GM12878 (cell line): ENCODE results near the gene SNX22. TPM values are rescaled to one million over a fixed set of nuclear protein-coding genes. Genes with fewer than 3 reads are reported as not detected.
"Not testable (repeated sequence)": the region's sequence is repeated elsewhere in the genome, so short reads cannot be mapped to it uniquely, and the experiment has no call there.

Experiments
- ATAC-seq: fragments of 200-7000 bp; cut with Tn5 transposase; 3 replicates; pipeline ENCODE4 v1.9.1; 2020; ENCODE audit warnings: mild to moderate bottlenecking, moderate library complexity
- BruUV-seq: library from RNA; stranded (reverse); fragments of 400-500 nt; replicated peaks from 2 replicates; lab custom pipeline; 2021; lab: Mats Ljungman, UMichigan
- CTCF ChIA-PET: fragments of 300-600 bp; sonication (Branson Sonifier 250); formaldehyde crosslinking; extraction: SDS; loops from one replicate; lab custom pipeline; 2021; ENCODE audit warnings: inconsistent platforms; lab: Yijun Ruan, JAX
- POLR2A ChIA-PET: fragments of 350-600 bp; formaldehyde crosslinking; extraction: SDS; loops from one replicate; lab custom pipeline; 2021; ENCODE audit warnings: inconsistent platforms; lab: Charles Lee
- RAD21 ChIA-PET: fragments of 300-600 bp; sonication (Branson Sonifier 250); formaldehyde crosslinking; loops from one replicate; lab custom pipeline; 2023; ENCODE audit warnings: antibody characterized with exemption; ENCODE audit not compliant: unreplicated experiment; lab: Charles Lee
- SMC1A ChIA-PET: fragments of 300-600 bp; sonication (Branson Sonifier 250); formaldehyde crosslinking; loops from one replicate; lab custom pipeline; 2023; ENCODE audit not compliant: unreplicated experiment, uncharacterized antibody; lab: Charles Lee
- DNase-seq: peaks from one replicate; pipeline ENCODE4 v3.0.0-alpha.2; 2011; ENCODE audit warnings: low read depth, low spot score
- FAIRE-seq: peaks from 3 replicates; lab custom pipeline; 2011; peaks lifted over from hg19 to GRCh38; lab: Jason Lieb, UNC
- H2AFZ ChIP-seq: 2 replicates; pipeline ENCODE4 v1.6.0; 2011; ENCODE audit warnings: low read depth, low read length, control low read depth; ENCODE audit not compliant: control insufficient read depth
- H3K27ac ChIP-seq: 2 replicates; pipeline ENCODE4 v1.5.1; 2011; ENCODE audit warnings: control low read depth; ENCODE audit not compliant: control insufficient read depth, insufficient read depth
- H3K27me3 ChIP-seq, 2 experiments: replicated peaks in 1 of 2; 2 replicates each; pipeline versions ENCODE4 v1.6.0 to v1.6.1; 2011; ENCODE audit warnings: low read length in 1 of 2; ENCODE audit not compliant: control insufficient read depth in 2 of 2, insufficient read depth in 2 of 2
- H3K36me3 ChIP-seq, 2 experiments: 2 replicates each; pipeline ENCODE4 v1.5.1; 2011; ENCODE audit warnings: low read length in 1 of 2; ENCODE audit not compliant: control insufficient read depth in 2 of 2, insufficient read depth in 2 of 2
- H3K4me1 ChIP-seq: 2 replicates; pipeline ENCODE4 v1.6.1; 2011; ENCODE audit warnings: mild to moderate bottlenecking, low read length, moderate library complexity, mixed read lengths; ENCODE audit not compliant: control insufficient read depth, insufficient read depth
- H3K4me2 ChIP-seq: 2 replicates; pipeline ENCODE4 v1.6.0; 2011; ENCODE audit warnings: control low read depth; ENCODE audit not compliant: control insufficient read depth, insufficient read depth
- H3K4me3 ChIP-seq: fragments of 200-600 bp; sonication (generic); 2 replicates; pipeline ENCODE4 v1.5.1; 2016
- H3K79me2 ChIP-seq: 2 replicates; pipeline ENCODE4 v1.6.0; 2011; ENCODE audit warnings: low read length; ENCODE audit not compliant: control insufficient read depth, insufficient read depth
- H3K9ac ChIP-seq: 2 replicates; pipeline ENCODE4 v1.8.0; 2011; ENCODE audit warnings: low read length, control low read depth, mixed read lengths; ENCODE audit not compliant: control insufficient read depth, insufficient read depth
- H3K9me3 ChIP-seq: replicated peaks from 3 replicates; pipeline ENCODE4 v1.5.1; 2011; ENCODE audit warnings: mild to moderate bottlenecking, low read length; ENCODE audit not compliant: control insufficient read depth, insufficient read depth
- H4K20me1 ChIP-seq: 2 replicates; pipeline ENCODE4 v1.6.0; 2011; ENCODE audit not compliant: control insufficient read depth, insufficient read depth
- EZH2 ChIP-seq: IDR thresholded peaks from 2 replicates; pipeline ENCODE4 v1.6.1; 2012; ENCODE audit warnings: low read depth, mild to moderate bottlenecking, control low read depth, inconsistent platforms, low read length, borderline replicate concordance; ENCODE audit not compliant: control insufficient read depth
- MEF2B ChIP-seq: fragments of 450-650 bp; IDR thresholded peaks from 2 replicates; pipeline ENCODE4 v1.6.1; 2018; ENCODE audit warnings: mild to moderate bottlenecking, moderate library complexity; ENCODE audit not compliant: partially characterized antibody, poor library complexity, severe bottlenecking
- NFXL1 ChIP-seq: fragments of 450-650 bp; IDR thresholded peaks from 2 replicates; pipeline ENCODE4 v1.6.1; 2017; ENCODE audit warnings: antibody characterized with exemption, mild to moderate bottlenecking, borderline replicate concordance
- WGBS: methylation state at CpG from one replicate; pipeline ENCODE4 v1.1.6; 2016; ENCODE audit warnings: low lambda C conversion rate; ENCODE audit not compliant: insufficient replicate concordance, insufficient coverage; ENCODE audit errors: missing lambda C conversion rate; 5-methylcytosine and 5-hydroxymethylcytosine counted together
- in situ Hi-C: fragments of 300-500 bp; cut with MboI; formaldehyde crosslinking; loops from 9 replicates; pipeline ENCODE4 v1.14.3; 2018; ENCODE audit warnings: mixed read lengths
- intact Hi-C: fragments of 100-400 bp; cut with micrococcal nuclease; formaldehyde crosslinking; loops from one replicate; pipeline ENCODE4 v1.14.2; 2022; ENCODE audit not compliant: unreplicated experiment
- polyA plus RNA-seq, 11 experiments: library from polyadenylated mRNA; depleted of rRNA in 4 of 11; unstranded in 6 of 11; stranded (reverse) in 5 of 11; fragments of >200 nt; fragmentation: Nextera tagmentation in 4 of 11; fragmentation: Illumina TruSeq in 1 of 11; extraction: Ambion mirVana in 4 of 11; extraction: Trizol in 1 of 11; gene quantifications; 1 replicate in 1 of 11; 2 replicates in 10 of 11; pipeline versions ENCODE4 v1.2.1 to v1.2.3, GENCODE V29; 2011 to 2016; ENCODE audit warnings: inconsistent platforms in 2 of 11, missing spikeins in 2 of 11, low read depth in 1 of 11
- total RNA-seq, 4 experiments: library from RNA; depleted of rRNA in 3 of 4; stranded (reverse); fragments of >200 nt in 3 of 4; fragmentation: Illumina TruSeq in 1 of 4; extraction: Trizol in 1 of 4; gene quantifications; 2 replicates each; pipeline versions ENCODE4 v1.2.1 to v1.2.3, GENCODE V29; 2013 to 2021
- TF ChIP-seq, protein P1 (sequence below): IDR thresholded peaks from 2 replicates; pipeline ENCODE4 v1.6.1; 2012; ENCODE audit warnings: improper control_type of control experiment, low read depth, low read length; ENCODE audit not compliant: insufficient replicate concordance
- TF ChIP-seq, protein P2 (sequence below): fragments of 450-650 bp; formaldehyde crosslinking; IDR thresholded peaks from 2 replicates; pipeline ENCODE4 v1.5.0; 2022; ENCODE audit warnings: mild to moderate bottlenecking, missing genetic modification characterization

Gene SNX22
- total and polyA plus RNA-seq, 10 of the 15 experiments (the other 5 are each of a cell fraction or from before 2014, with no cell fraction given) = 4.4 to 29.0 (median 8.7) TPM

DNA sequence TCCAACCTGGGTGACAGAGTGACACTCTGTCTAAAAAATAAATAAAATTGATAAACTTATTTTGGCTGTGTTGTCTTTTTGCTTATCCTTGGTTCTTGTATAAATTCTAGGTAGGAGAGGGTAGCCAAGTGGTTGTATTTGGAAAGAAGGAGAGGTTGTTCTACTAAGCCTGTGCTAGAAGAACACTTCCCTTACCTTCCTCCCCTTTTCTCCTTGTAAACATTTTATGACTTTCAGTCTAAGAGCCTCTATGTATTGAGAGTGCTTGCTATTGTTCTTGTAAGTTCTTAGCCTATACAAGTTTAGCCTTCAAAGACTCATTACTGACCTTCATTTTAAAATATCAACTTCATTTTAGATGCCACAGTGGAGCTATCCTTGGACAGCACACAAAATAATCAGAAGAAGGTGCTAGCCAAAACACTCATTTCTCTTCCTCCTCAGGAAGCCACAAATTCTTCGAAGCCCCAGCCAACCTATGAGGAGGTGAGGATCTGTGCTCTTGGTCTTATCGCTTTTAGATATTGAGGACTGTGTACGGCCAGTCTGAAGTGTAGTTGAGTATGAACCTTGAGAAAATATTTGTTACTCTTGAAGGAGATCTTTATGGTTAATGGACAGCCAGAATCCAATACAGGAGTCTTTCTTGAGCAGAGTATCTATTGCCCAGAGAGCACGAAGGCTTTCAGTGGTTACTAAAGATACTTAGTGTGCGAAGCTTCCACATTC is 33.6 kb upstream of the SNX22 start:
- no peaks in the 10 kb centered on the region for H3K27me3 ChIP-seq
- peaks cover 13 to 34% of the 10 kb centered on the region in 2 experiments for H3K36me3 ChIP-seq
- RAD21 ChIA-PET = no interaction called here
- no peak overlapping the region for H3K27ac ChIP-seq
- DNase-seq (no peak), FAIRE-seq (no peak), ATAC-seq (no peak)
- no peaks in the 10 kb centered on the region for H4K20me1 ChIP-seq
- no TSS peak for BruUV-seq
- intact Hi-C loops = no loop called here
- no peaks in the 10 kb centered on the region for H3K9me3 ChIP-seq
- in situ Hi-C loops = no loop called here
- 97% methylated on average over 5 of the region's 5 CpGs for WGBS
- H3K9ac ChIP-seq = no peak overlapping the region
- POLR2A ChIA-PET = interaction anchor here (0.6 to 1.4 kb wide), 3 partner anchors 19 to 929 kb away, joined by 3 to 4 read pairs (median 3); partner anchors contain the start of gene RAB8B
- H3K4me1 ChIP-seq = no peaks in the 10 kb centered on the region
- no peaks in the 10 kb centered on the region for H3K79me2 ChIP-seq
- no peak overlapping the region for H2AFZ ChIP-seq
- no peak overlapping the region for H3K4me2 ChIP-seq
- SMC1A ChIA-PET = interaction anchor here (1.0 kb wide), 1 partner anchor 20 kb away, joined by 4 read pairs; no protein-coding TSS in a partner anchor
- H3K4me3 ChIP-seq = no peak overlapping the region
- CTCF ChIA-PET = interaction anchor here (0.5 to 1.1 kb wide), 3 partner anchors 8 to 43 kb away, joined by 3 read pairs; no protein-coding TSS in a partner anchor
- TF ChIP-seq EZH2 (no peak), NFXL1 (no peak), MEF2B (no peak)
- TF ChIP-seq, protein P1, sequence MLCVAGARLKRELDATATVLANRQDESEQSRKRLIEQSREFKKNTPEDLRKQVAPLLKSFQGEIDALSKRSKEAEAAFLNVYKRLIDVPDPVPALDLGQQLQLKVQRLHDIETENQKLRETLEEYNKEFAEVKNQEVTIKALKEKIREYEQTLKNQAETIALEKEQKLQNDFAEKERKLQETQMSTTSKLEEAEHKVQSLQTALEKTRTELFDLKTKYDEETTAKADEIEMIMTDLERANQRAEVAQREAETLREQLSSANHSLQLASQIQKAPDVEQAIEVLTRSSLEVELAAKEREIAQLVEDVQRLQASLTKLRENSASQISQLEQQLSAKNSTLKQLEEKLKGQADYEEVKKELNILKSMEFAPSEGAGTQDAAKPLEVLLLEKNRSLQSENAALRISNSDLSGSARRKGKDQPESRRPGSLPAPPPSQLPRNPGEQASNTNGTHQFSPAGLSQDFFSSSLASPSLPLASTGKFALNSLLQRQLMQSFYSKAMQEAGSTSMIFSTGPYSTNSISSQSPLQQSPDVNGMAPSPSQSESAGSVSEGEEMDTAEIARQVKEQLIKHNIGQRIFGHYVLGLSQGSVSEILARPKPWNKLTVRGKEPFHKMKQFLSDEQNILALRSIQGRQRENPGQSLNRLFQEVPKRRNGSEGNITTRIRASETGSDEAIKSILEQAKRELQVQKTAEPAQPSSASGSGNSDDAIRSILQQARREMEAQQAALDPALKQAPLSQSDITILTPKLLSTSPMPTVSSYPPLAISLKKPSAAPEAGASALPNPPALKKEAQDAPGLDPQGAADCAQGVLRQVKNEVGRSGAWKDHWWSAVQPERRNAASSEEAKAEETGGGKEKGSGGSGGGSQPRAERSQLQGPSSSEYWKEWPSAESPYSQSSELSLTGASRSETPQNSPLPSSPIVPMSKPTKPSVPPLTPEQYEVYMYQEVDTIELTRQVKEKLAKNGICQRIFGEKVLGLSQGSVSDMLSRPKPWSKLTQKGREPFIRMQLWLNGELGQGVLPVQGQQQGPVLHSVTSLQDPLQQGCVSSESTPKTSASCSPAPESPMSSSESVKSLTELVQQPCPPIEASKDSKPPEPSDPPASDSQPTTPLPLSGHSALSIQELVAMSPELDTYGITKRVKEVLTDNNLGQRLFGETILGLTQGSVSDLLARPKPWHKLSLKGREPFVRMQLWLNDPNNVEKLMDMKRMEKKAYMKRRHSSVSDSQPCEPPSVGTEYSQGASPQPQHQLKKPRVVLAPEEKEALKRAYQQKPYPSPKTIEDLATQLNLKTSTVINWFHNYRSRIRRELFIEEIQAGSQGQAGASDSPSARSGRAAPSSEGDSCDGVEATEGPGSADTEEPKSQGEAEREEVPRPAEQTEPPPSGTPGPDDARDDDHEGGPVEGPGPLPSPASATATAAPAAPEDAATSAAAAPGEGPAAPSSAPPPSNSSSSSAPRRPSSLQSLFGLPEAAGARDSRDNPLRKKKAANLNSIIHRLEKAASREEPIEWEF = no peak
- TF ChIP-seq, protein P2, sequence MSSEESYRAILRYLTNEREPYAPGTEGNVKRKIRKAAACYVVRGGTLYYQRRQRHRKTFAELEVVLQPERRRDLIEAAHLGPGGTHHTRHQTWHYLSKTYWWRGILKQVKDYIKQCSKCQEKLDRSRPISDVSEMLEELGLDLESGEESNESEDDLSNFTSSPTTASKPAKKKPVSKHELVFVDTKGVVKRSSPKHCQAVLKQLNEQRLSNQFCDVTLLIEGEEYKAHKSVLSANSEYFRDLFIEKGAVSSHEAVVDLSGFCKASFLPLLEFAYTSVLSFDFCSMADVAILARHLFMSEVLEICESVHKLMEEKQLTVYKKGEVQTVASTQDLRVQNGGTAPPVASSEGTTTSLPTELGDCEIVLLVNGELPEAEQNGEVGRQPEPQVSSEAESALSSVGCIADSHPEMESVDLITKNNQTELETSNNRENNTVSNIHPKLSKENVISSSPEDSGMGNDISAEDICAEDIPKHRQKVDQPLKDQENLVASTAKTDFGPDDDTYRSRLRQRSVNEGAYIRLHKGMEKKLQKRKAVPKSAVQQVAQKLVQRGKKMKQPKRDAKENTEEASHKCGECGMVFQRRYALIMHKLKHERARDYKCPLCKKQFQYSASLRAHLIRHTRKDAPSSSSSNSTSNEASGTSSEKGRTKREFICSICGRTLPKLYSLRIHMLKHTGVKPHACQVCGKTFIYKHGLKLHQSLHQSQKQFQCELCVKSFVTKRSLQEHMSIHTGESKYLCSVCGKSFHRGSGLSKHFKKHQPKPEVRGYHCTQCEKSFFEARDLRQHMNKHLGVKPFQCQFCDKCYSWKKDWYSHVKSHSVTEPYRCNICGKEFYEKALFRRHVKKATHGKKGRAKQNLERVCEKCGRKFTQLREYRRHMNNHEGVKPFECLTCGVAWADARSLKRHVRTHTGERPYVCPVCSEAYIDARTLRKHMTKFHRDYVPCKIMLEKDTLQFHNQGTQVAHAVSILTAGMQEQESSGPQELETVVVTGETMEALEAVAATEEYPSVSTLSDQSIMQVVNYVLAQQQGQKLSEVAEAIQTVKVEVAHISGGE (CRISPR knock-in tag) = no peak

DNA sequence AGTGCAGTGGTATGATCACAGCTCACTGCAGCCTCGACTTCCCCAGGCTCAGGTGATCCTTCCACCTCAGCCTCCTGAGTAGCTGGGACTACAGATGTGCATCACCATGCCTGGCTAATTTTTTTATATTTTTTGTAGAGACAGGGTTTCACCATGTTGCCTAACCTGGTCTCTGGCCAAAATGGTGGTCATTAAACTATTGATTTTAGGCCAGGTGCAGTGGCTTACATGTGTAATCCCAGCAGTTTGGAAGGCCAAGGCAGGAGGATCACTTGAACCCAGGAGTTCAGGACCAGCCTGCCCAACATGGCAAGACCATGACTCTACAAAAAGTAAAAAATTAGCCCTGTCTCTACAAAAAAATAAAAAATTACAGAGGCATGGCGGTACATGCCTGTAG is 31.2 kb upstream of the SNX22 start:
- H4K20me1 ChIP-seq, H3K9me3 ChIP-seq, ATAC-seq, intact Hi-C loops, H3K4me1 ChIP-seq, DNase-seq, in situ Hi-C loops, H3K4me2 ChIP-seq, POLR2A ChIA-PET, H3K79me2 ChIP-seq, FAIRE-seq, H3K27ac ChIP-seq, BruUV-seq, H3K4me3 ChIP-seq, H3K9ac ChIP-seq, SMC1A ChIA-PET, H3K27me3 ChIP-seq, H2AFZ ChIP-seq: not testable (repeated sequence)
- ChIA-PET RAD21 (interaction anchor here (0.9 kb wide), 1 partner anchor 33 kb away, joined by 3 read pairs; no protein-coding TSS in a partner anchor), CTCF (interaction anchor here (0.6 to 1.8 kb wide), 4 partner anchors 10 to 1732 kb away, joined by 3 to 5 read pairs (median 4); no protein-coding TSS in a partner anchor)
- 83% methylated on average over 2 of the region's 2 CpGs for WGBS
- H3K36me3 ChIP-seq = peaks cover 13 to 32% of the 10 kb centered on the region in 2 experiments
